ENCODE measurements around the gene FAM53C. TPM values are rescaled to one million over a fixed set of nuclear protein-coding genes. Genes with fewer than 3 reads are reported as not detected.
"Not testable (repeated sequence)": the region's sequence is repeated elsewhere in the genome, so short reads cannot be mapped to it uniquely, and the experiment has no call there.

The FAM53C gene
- total and polyA plus RNA-seq, 2 experiments from 2014 or later: 21.0 to 45.0 TPM

DNA sequence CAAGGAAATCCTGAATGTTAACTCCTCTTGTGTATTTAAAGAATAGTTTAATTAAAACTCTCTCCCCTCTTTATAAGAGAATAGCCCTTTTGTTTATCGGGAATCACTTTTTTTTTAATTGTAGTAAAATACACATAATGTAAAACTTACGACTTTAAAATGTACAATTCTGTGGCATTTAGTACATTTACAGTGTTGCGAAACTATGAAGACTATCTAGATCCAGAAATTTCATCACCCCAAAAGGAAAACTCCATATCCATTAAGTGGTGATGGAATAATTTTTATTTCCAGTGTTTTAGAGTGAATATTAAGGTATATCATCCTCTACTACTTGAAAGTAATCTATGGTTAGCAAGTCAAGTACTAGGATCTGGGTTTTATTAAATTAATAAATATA lies 51.3 kb downstream of the FAM53C start:
- peaks cover 5% of the 10 kb centered on the region for H3K27me3 Mint-ChIP-seq (ENCODE audit: insufficient read depth, low read depth, poor library complexity)
- Histone ChIP-seq H3K4me3 (no peak overlapping the region), H3K79me2 (replicated peaks; ENCODE audit: insufficient read depth) (no peaks in the 10 kb centered on the region), H3K4me2 (no peak overlapping the region), H3K4me1 (ENCODE audit: insufficient read depth) (no peaks in the 10 kb centered on the region), H3K27ac (ENCODE audit: low read depth) (no peak overlapping the region), H3K9me2 (ENCODE audit: insufficient read depth) (no peaks in the 10 kb centered on the region), H3K36me3 (ENCODE audit: insufficient read depth) (peaks cover 28% of the 10 kb centered on the region), H3F3A (replicated peaks; ENCODE audit: low read depth) (0 out of 2 replicates have a peak, but pooled peaks cover 4% of the 10 kb centered on the region), H4K20me1 (replicated peaks; ENCODE audit: insufficient read depth) (peaks cover 12% of the 10 kb centered on the region), H3K27me3 (ENCODE audit: insufficient read depth) (no peaks in the 10 kb centered on the region), H2AFZ (no peak overlapping the region)
- H3K27ac Mint-ChIP-seq: no peak overlapping the region
- peaks cover 49% of the 10 kb centered on the region for H3K36me3 Mint-ChIP-seq (ENCODE audit: low read depth)
- DNase-seq (ENCODE audit: low spot score) (no peak), ATAC-seq (no peak)
- no peaks in the 10 kb centered on the region for H3K9me3 Mint-ChIP-seq
- no peaks in the 10 kb centered on the region for H3K4me1 Mint-ChIP-seq
- TF ChIP-seq CREB1 (CRISPR knock-in tag; IDR thresholded peaks at IDR 0.05; ENCODE audit: low read depth): no peak
- TF ChIP-seq, protein P1, sequence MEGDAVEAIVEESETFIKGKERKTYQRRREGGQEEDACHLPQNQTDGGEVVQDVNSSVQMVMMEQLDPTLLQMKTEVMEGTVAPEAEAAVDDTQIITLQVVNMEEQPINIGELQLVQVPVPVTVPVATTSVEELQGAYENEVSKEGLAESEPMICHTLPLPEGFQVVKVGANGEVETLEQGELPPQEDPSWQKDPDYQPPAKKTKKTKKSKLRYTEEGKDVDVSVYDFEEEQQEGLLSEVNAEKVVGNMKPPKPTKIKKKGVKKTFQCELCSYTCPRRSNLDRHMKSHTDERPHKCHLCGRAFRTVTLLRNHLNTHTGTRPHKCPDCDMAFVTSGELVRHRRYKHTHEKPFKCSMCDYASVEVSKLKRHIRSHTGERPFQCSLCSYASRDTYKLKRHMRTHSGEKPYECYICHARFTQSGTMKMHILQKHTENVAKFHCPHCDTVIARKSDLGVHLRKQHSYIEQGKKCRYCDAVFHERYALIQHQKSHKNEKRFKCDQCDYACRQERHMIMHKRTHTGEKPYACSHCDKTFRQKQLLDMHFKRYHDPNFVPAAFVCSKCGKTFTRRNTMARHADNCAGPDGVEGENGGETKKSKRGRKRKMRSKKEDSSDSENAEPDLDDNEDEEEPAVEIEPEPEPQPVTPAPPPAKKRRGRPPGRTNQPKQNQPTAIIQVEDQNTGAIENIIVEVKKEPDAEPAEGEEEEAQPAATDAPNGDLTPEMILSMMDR (conservative IDR thresholded peaks at IDR 0.05; ENCODE audit: low read depth in 2 of 2): no peak
- TF ChIP-seq, protein P2, sequence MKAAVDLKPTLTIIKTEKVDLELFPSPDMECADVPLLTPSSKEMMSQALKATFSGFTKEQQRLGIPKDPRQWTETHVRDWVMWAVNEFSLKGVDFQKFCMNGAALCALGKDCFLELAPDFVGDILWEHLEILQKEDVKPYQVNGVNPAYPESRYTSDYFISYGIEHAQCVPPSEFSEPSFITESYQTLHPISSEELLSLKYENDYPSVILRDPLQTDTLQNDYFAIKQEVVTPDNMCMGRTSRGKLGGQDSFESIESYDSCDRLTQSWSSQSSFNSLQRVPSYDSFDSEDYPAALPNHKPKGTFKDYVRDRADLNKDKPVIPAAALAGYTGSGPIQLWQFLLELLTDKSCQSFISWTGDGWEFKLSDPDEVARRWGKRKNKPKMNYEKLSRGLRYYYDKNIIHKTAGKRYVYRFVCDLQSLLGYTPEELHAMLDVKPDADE (IDR thresholded peaks at IDR 0.05): no peak
- TF ChIP-seq ZNF114 (CRISPR knock-in tag; IDR thresholded peaks at IDR 0.05): no peak
- no peak for TF ChIP-seq EZH2 (IDR thresholded peaks at IDR 0.05; ENCODE audit: low read depth, unreplicated experiment)
- no peak for TF ChIP-seq NANOG (IDR thresholded peaks at IDR 0.05; ENCODE audit: borderline replicate concordance)
- no peak overlapping the region for H3K4me3 Mint-ChIP-seq

DNA sequence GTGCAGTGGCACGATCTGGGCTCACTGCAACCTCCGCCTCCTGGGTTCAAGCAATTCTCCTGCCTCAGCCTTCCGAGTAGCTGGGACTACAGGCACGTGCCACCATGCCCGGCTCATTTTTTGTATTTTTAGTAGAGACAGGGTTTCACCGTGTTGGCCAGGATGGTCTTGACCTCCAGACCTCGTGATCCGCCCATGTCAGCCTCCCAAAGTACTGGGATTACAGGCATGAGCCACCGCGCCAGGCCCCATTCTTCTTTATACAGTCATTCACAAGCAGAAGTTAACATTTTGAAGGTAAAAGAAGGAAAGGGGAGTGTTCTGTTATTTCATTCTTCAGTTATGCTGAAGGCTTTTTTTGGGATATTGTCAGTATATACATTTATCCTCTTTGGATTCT lies 51.8 kb downstream of the FAM53C start:
- not testable (repeated sequence) for H3K9me3 Mint-ChIP-seq; H3K4me1 ChIP-seq (ENCODE audit: insufficient read depth); H3K4me3 ChIP-seq; H3K4me3 Mint-ChIP-seq; DNase-seq (ENCODE audit: low spot score); H3K79me2 ChIP-seq (replicated peaks; ENCODE audit: insufficient read depth); H3F3A ChIP-seq (replicated peaks; ENCODE audit: low read depth); H3K4me2 ChIP-seq; H3K27me3 Mint-ChIP-seq (ENCODE audit: insufficient read depth, low read depth, poor library complexity); H2AFZ ChIP-seq; H3K9me2 ChIP-seq (ENCODE audit: insufficient read depth); H3K27ac Mint-ChIP-seq; H3K27me3 ChIP-seq (ENCODE audit: insufficient read depth); H3K4me1 Mint-ChIP-seq; H3K27ac ChIP-seq (ENCODE audit: low read depth); ATAC-seq
- H3K36me3 Mint-ChIP-seq (ENCODE audit: low read depth): peaks cover 54% of the 10 kb centered on the region
- H4K20me1 ChIP-seq (replicated peaks; ENCODE audit: insufficient read depth): peaks cover 14% of the 10 kb centered on the region
- H3K36me3 ChIP-seq (ENCODE audit: insufficient read depth): peaks cover 32% of the 10 kb centered on the region

DNA sequence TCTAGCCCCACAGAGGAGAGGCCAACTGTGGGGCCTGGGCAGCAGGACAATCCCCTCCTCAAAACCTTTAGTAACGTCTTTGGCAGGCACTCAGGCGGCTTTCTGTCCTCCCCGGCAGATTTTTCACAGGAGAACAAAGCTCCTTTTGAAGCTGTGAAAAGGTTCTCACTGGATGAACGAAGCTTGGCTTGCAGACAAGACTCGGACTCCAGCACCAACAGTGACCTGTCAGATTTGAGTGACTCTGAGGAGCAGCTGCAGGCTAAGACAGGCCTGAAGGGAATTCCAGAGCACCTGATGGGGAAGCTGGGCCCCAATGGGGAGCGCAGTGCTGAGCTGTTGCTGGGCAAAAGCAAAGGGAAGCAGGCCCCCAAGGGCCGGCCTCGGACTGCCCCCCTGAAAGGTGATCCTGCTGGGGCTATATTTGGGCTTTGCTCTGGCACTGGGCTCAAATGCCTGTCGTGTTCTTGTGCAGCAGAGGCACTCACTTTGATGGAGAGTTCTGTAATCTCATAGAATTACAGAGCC lies 53.9 kb downstream of the FAM53C start:
- Histone ChIP-seq H3K79me2 (replicated peaks; ENCODE audit: insufficient read depth) (no peaks in the 10 kb centered on the region), H3K9me2 (ENCODE audit: insufficient read depth) (no peaks in the 10 kb centered on the region), H3K36me3 (ENCODE audit: insufficient read depth) (peaks cover 33% of the 10 kb centered on the region), H3K27me3 (ENCODE audit: insufficient read depth) (no peaks in the 10 kb centered on the region), H3K4me3 (no peak overlapping the region), H4K20me1 (replicated peaks; ENCODE audit: insufficient read depth) (peaks cover 14% of the 10 kb centered on the region), H2AFZ (no peak overlapping the region), H3K4me1 (ENCODE audit: insufficient read depth) (no peaks in the 10 kb centered on the region), H3K27ac (ENCODE audit: low read depth) (no peak overlapping the region), H3K4me2 (no peak overlapping the region), H3F3A (replicated peaks; ENCODE audit: low read depth) (no peaks in the 10 kb centered on the region)
- Mint-ChIP-seq H3K4me1 (no peaks in the 10 kb centered on the region), H3K27ac (no peak overlapping the region), H3K36me3 (ENCODE audit: low read depth) (peaks cover 45% of the 10 kb centered on the region), H3K9me3 (no peaks in the 10 kb centered on the region), H3K4me3 (no peak overlapping the region), H3K27me3 (ENCODE audit: insufficient read depth, low read depth, poor library complexity) (no peaks in the 10 kb centered on the region)
- DNase-seq (ENCODE audit: low spot score): no peak
- ATAC-seq: no peak
- TF ChIP-seq, protein P3, sequence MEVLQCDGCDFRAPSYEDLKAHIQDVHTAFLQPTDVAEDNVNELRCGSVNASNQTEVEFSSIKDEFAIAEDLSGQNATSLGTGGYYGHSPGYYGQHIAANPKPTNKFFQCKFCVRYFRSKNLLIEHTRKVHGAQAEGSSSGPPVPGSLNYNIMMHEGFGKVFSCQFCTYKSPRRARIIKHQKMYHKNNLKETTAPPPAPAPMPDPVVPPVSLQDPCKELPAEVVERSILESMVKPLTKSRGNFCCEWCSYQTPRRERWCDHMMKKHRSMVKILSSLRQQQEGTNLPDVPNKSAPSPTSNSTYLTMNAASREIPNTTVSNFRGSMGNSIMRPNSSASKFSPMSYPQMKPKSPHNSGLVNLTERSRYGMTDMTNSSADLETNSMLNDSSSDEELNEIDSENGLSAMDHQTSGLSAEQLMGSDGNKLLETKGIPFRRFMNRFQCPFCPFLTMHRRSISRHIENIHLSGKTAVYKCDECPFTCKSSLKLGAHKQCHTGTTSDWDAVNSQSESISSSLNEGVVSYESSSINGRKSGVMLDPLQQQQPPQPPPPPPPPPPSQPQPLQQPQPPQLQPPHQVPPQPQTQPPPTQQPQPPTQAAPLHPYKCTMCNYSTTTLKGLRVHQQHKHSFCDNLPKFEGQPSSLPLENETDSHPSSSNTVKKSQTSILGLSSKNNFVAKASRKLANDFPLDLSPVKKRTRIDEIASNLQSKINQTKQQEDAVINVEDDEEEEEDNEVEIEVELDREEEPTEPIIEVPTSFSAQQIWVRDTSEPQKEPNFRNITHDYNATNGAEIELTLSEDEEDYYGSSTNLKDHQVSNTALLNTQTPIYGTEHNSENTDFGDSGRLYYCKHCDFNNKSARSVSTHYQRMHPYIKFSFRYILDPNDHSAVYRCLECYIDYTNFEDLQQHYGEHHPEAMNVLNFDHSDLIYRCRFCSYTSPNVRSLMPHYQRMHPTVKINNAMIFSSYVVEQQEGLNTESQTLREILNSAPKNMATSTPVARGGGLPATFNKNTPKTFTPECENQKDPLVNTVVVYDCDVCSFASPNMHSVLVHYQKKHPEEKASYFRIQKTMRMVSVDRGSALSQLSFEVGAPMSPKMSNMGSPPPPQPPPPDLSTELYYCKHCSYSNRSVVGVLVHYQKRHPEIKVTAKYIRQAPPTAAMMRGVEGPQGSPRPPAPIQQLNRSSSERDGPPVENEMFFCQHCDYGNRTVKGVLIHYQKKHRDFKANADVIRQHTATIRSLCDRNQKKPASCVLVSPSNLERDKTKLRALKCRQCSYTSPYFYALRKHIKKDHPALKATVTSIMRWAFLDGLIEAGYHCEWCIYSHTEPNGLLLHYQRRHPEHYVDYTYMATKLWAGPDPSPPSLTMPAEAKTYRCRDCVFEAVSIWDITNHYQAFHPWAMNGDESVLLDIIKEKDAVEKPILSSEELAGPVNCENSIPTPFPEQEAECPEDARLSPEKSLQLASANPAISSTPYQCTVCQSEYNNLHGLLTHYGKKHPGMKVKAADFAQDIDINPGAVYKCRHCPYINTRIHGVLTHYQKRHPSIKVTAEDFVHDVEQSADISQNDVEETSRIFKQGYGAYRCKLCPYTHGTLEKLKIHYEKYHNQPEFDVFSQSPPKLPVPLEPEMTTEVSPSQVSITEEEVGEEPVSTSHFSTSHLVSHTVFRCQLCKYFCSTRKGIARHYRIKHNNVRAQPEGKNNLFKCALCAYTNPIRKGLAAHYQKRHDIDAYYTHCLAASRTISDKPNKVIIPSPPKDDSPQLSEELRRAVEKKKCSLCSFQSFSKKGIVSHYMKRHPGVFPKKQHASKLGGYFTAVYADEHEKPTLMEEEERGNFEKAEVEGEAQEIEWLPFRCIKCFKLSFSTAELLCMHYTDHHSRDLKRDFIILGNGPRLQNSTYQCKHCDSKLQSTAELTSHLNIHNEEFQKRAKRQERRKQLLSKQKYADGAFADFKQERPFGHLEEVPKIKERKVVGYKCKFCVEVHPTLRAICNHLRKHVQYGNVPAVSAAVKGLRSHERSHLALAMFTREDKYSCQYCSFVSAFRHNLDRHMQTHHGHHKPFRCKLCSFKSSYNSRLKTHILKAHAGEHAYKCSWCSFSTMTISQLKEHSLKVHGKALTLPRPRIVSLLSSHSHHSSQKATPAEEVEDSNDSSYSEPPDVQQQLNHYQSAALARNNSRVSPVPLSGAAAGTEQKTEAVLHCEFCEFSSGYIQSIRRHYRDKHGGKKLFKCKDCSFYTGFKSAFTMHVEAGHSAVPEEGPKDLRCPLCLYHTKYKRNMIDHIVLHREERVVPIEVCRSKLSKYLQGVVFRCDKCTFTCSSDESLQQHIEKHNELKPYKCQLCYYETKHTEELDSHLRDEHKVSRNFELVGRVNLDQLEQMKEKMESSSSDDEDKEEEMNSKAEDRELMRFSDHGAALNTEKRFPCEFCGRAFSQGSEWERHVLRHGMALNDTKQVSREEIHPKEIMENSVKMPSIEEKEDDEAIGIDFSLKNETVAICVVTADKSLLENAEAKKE (CRISPR knock-in tag; IDR thresholded peaks at IDR 0.05): no peak
- TF ChIP-seq JUNB (IDR thresholded peaks at IDR 0.05; ENCODE audit: unreplicated experiment) (no peak), NANOG (IDR thresholded peaks at IDR 0.05; ENCODE audit: borderline replicate concordance) (no peak)
